Endometrium (tissue), 2 donors: ENCODE results near the gene SNED1.

Experiments
- FAIRE-seq: peaks from 2 replicates; lab custom pipeline; 2012; peaks lifted over from hg19 to GRCh38; lab: Jason Lieb, UNC
- donor health status: control.
- donor health status: control.

The SNED1 gene

GRCh38 chr2:241132538-241133435 lies 134.4 kb downstream of the SNED1 start:
- no peak for FAIRE-seq

- no peak for FAIRE-seq
These were observed 135.0 kb downstream of the SNED1 start for GRCh38 chr2:241133436-241133820.

- FAIRE-seq, result no peak
These were observed 136.3 kb downstream of the SNED1 start for GRCh38 chr2:241134711-241135110.

GRCh38 chr2:241135737-241136136 lies 137.3 kb downstream of the SNED1 start:
- no peak for FAIRE-seq

GRCh38 chr2:241136191-241136590 lies 137.8 kb downstream of the SNED1 start:
- no peak for FAIRE-seq

- FAIRE-seq, result no peak
These were observed 138.3 kb downstream of the SNED1 start for GRCh38 chr2:241136661-241137260.

GRCh38 chr2:241137276-241138190 lies 139.1 kb downstream of the SNED1 start:
- FAIRE-seq, result no peak

GRCh38 chr2:241138471-241138870 lies 140.1 kb downstream of the SNED1 start:
- FAIRE-seq, result no peak

GRCh38 chr2:241139531-241140444 lies 141.4 kb downstream of the SNED1 start:
- no peak for FAIRE-seq

GRCh38 chr2:241140445-241140840 lies 142.0 kb downstream of the SNED1 start:
- FAIRE-seq, result no peak

- no peak for FAIRE-seq
These were observed 142.9 kb downstream of the SNED1 start for GRCh38 chr2:241141214-241141770.

- FAIRE-seq, result no peak
These were observed 143.6 kb downstream of the SNED1 start for GRCh38 chr2:241142063-241142462.

- FAIRE-seq, result no peak
These were observed 144.2 kb downstream of the SNED1 start for GRCh38 chr2:241142593-241142992.
